NCI-H1417 treated with DMSO at 0.1 percent for 48 hours (cell line): ENCODE data around the gene OR4A15.

ENCODE experiments used
- DNase-seq: peaks from one replicate; lab custom pipeline; 2025; lab: John Stamatoyannopoulos, UW

The OR4A15 gene

DNA sequence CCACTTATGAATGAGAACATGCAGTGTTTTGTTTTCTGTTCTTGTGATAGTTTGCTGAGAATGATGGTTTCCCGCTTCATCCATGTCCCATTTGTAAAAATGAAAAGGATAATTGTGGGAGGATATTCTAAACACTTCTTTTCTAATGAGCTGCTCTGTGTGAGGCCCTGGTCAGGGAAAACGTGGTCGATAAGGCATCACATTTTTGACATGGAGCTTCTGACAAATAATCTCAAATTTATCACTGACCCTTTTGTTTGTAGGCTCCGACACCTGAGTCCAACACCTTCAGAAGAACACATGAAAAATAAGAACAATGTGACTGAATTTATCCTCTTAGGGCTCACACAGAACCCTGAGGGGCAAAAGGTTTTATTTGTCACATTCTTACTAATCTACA lies at the start of gene OR4A15:
OR4A15 (plus strand) TSS at position 301 of the 400 bp plus-strand sequence; CDS start at position 301, 0 bp downstream.
- DNase-seq = no peak

- no peak for DNase-seq
Measured at GRCh38 chr11:55324500-55324899, 43.3 kb upstream of the OR4A15 start.

- no peak for DNase-seq
Measured at GRCh38 chr11:55342901-55343300, 24.9 kb upstream of the OR4A15 start, which contains the start of gene OR4A16. Gene OR4A16 (plus strand): TSS chr11:55343201. CDS start chr11:55343201, 0 bp downstream.

DNA sequence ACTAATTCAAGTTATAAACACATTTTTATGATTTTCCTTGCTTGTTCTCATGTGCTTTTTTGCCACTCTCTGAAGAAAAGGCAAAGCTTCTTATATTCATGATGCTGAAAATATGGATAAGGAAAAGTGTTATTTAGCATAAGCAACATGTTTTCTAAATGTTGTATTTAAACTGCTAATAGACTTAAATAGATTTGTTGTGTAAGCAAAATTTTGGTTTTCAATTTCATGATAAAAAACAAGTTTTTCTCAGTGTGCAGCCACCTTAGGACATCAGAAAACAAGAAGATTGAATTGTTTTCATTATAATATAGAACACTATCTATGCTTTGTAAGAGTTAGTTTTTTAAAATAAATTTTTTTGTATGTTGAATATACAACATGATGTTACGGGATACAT lies 22.5 kb upstream of the OR4A15 start:
- no peak for DNase-seq

DNA sequence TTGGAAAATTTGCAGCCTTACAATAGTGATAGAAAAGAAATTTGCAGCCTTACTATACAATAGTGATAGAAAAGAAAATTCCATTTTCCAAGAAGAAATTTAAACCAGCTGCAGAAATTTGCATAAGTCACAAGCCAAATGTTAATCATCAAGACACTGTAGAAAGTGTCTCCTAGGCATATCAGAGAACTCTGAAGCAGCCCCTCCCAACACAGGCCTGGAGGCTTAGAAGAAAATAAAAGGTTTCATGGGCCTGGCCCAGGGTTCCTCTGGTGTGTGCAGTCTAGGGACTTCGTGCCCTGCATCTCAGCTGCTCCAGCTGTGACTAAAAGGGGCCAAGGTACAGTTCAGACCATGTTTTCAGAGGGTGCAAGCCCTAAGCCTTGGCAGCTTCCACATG lies 18.7 kb upstream of the OR4A15 start:
- no peak for DNase-seq

- no peak for DNase-seq
Measured at GRCh38 chr11:55357560-55358184, 10.1 kb upstream of the OR4A15 start.

DNA sequence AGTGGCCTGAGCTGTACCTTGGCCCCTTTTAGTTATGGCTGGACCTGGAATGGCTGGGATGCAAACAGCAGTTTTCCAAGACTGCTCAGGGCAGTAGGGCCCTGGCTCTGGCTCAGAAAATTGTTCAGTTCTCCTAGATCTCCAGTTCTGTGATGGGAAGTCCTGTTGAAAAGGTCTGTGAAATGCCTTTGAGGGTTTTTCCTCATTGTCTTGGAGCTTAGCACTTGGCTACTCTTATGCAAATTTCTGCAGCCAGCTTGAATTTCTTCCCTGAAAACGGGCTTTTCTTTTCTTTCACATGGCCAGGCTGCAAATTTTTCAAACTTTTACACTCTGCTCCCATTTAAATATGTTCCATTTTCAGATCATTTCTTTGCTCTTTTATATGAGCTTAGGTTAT lies 33.2 kb downstream of the OR4A15 start:
- no peak for DNase-seq
